WTC11 (cell line): ENCODE measurements around the gene MXRA7. TPM values are rescaled to one million over a fixed set of nuclear protein-coding genes. Genes with fewer than 3 reads are reported as not detected.

Experiments
- ATAC-seq: fragments of 200-7000 bp; cut with Tn5 transposase; 2 replicates; pipeline ENCODE4 v1.10.0; 2021; ENCODE audit warnings: mild to moderate bottlenecking, moderate library complexity
- CTCF ChIA-PET: fragments of 300-600 bp; sonication (Branson Sonifier 250); formaldehyde crosslinking; loops from one replicate; lab custom pipeline; 2021; ENCODE audit warnings: antibody characterized with exemption; lab: Charles Lee
- POLR2A ChIA-PET: fragments of 350-600 bp; sonication (Branson Sonifier 250); formaldehyde crosslinking; loops from one replicate; lab custom pipeline; 2021; ENCODE audit warnings: antibody characterized with exemption; lab: Charles Lee
- DNase-seq: peaks from one replicate; pipeline ENCODE4 v3.0.0; 2021; ENCODE audit warnings: low spot score
- H3K27ac Mint-ChIP-seq: 2 replicates; pipeline ENCODE4 v1.8.0; 2021; ENCODE audit warnings: mixed read lengths
- H3K27me3 Mint-ChIP-seq: 2 replicates; pipeline ENCODE4 v1.8.0; 2021; ENCODE audit warnings: low read depth, mild to moderate bottlenecking, moderate library complexity, mixed read lengths
- H3K36me3 Mint-ChIP-seq: 2 replicates; pipeline ENCODE4 v1.8.0; 2021; ENCODE audit warnings: mixed read lengths
- H3K4me1 Mint-ChIP-seq: 2 replicates; pipeline ENCODE4 v1.8.0; 2022; ENCODE audit warnings: mixed read lengths
- H3K4me3 Mint-ChIP-seq: 2 replicates; pipeline ENCODE4 v1.8.0; 2021; ENCODE audit warnings: mild to moderate bottlenecking, moderate library complexity, mixed read lengths
- H3K9me3 Mint-ChIP-seq: 2 replicates; pipeline ENCODE4 v1.8.0; 2021; ENCODE audit warnings: mixed read lengths
- AFF4 ChIP-seq: sonication (generic); formaldehyde crosslinking; IDR thresholded peaks from 2 replicates; pipeline ENCODE4 v1.8.1; 2023; ENCODE audit warnings: mild to moderate bottlenecking, missing genetic modification reagents, borderline replicate concordance
- CBFB ChIP-seq: sonication (generic); formaldehyde crosslinking; IDR thresholded peaks from 2 replicates; pipeline ENCODE4 v1.8.1; 2022; ENCODE audit warnings: mild to moderate bottlenecking, low read depth, missing genetic modification reagents
- CREB1 ChIP-seq: sonication (generic); formaldehyde crosslinking; IDR thresholded peaks from 2 replicates; pipeline ENCODE4 v1.8.0; 2023; ENCODE audit warnings: mild to moderate bottlenecking, missing genetic modification reagents
- ERG ChIP-seq: fragments of 250-450 bp; sonication (Bioruptor Pico); IDR thresholded peaks from 2 replicates; pipeline ENCODE4 v1.8.0; 2021; ENCODE audit warnings: mild to moderate bottlenecking
- FOXP4 ChIP-seq: sonication (generic); formaldehyde crosslinking; IDR thresholded peaks from 2 replicates; pipeline ENCODE4 v1.8.0; 2022; ENCODE audit warnings: mild to moderate bottlenecking, missing genetic modification reagents
- JUN ChIP-seq: sonication (generic); formaldehyde crosslinking; IDR thresholded peaks from 2 replicates; pipeline ENCODE4 v1.8.0; 2023; ENCODE audit warnings: mild to moderate bottlenecking, missing genetic modification reagents
- MYBL2 ChIP-seq: sonication (generic); formaldehyde crosslinking; IDR thresholded peaks from 2 replicates; pipeline ENCODE4 v1.8.1; 2023; ENCODE audit warnings: mild to moderate bottlenecking, moderate library complexity, missing genetic modification reagents
- NFATC4 ChIP-seq: fragments of 250-450 bp; sonication (Bioruptor Pico); IDR thresholded peaks from 2 replicates; pipeline ENCODE4 v1.9.0; 2021; ENCODE audit warnings: mild to moderate bottlenecking
- RORB ChIP-seq: fragments of 250-450 bp; sonication (Bioruptor Pico); IDR thresholded peaks from 2 replicates; pipeline ENCODE4 v1.9.0; 2021; ENCODE audit warnings: mild to moderate bottlenecking
- SMAD4 ChIP-seq: sonication (generic); formaldehyde crosslinking; IDR thresholded peaks from 2 replicates; pipeline ENCODE4 v1.8.0; 2022; ENCODE audit warnings: mild to moderate bottlenecking, missing genetic modification reagents
- TCF7 ChIP-seq: sonication (generic); formaldehyde crosslinking; IDR thresholded peaks from 2 replicates; pipeline ENCODE4 v1.8.0; 2022; ENCODE audit warnings: mild to moderate bottlenecking, low read depth, missing genetic modification reagents, moderate library complexity
- TP53 ChIP-seq: sonication (generic); formaldehyde crosslinking; IDR thresholded peaks from 2 replicates; pipeline ENCODE4 v1.8.1; 2023; ENCODE audit warnings: mild to moderate bottlenecking, missing genetic modification reagents
- ZNF532 ChIP-seq: fragments of 250-450 bp; sonication (Bioruptor Pico); IDR thresholded peaks from 2 replicates; pipeline ENCODE4 v1.9.0; 2021; ENCODE audit warnings: mild to moderate bottlenecking, borderline replicate concordance
- total RNA-seq: library from RNA; stranded (reverse); gene quantifications from 3 replicates; pipeline ENCODE4 v1.2.3, GENCODE V29; 2021
- TF ChIP-seq, protein P1 (sequence below): sonication (generic); formaldehyde crosslinking; IDR thresholded peaks from 2 replicates; pipeline ENCODE4 v1.8.1; 2022; ENCODE audit warnings: mild to moderate bottlenecking, moderate library complexity, missing genetic modification reagents
- TF ChIP-seq, protein P2 (sequence below): fragments of 250-450 bp; sonication (Bioruptor Pico); IDR thresholded peaks from 2 replicates; pipeline ENCODE4 v1.9.0; 2021; ENCODE audit warnings: mild to moderate bottlenecking
- TF ChIP-seq, protein P3 (sequence below): sonication (generic); formaldehyde crosslinking; IDR thresholded peaks from 2 replicates; pipeline ENCODE4 v1.8.1; 2022; ENCODE audit warnings: low read depth, mild to moderate bottlenecking, moderate library complexity, missing genetic modification reagents, borderline replicate concordance

Gene MXRA7
- total RNA-seq, 1 experiment from 2014 or later = 46.5 TPM

DNA sequence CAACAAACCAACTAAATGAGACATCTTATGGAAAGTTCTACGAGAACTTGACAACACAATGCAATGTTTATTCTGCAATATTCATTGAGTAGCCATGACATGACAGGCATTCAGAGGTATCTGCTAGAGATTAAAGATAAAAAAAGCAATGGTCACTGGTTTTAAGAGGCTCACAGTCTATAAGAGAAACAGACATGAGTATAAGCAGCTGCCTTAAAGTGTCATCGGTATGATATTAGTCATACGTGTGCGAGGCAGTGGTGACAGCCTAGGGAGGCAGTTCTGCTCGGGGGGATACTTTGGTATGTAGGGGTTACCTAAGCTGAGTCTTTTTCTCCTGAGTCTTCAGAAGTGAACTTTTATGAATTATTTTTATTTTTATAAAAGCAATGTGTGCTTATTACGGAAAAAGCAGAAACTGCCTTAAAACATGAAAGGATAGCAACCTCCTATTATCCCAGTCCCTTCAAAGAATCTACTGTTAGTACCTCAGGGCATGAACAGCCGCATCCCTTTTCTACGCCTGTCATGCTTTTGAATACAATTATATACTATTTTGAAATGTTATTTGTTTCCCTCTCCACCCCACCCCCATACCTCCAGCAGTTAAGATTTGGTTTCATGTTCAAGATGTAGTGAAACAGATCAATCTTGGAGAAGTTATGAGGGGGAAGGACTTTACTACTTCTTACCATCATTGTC lies 75.0 kb downstream of the MXRA7 start:
- TF ChIP-seq AFF4 (CRISPR knock-in tag) = no peak
- TF ChIP-seq, protein P1, sequence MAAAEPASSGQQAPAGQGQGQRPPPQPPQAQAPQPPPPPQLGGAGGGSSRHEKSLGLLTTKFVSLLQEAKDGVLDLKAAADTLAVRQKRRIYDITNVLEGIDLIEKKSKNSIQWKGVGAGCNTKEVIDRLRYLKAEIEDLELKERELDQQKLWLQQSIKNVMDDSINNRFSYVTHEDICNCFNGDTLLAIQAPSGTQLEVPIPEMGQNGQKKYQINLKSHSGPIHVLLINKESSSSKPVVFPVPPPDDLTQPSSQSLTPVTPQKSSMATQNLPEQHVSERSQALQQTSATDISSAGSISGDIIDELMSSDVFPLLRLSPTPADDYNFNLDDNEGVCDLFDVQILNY = no peak
- no peak for TF ChIP-seq SMAD4 (CRISPR knock-in tag)
- no peak for TF ChIP-seq FOXP4 (CRISPR knock-in tag)
- TF ChIP-seq CBFB (CRISPR knock-in tag) = no peak
- TF ChIP-seq TCF7 (CRISPR knock-in tag) = no peak
- TF ChIP-seq CREB1 (CRISPR knock-in tag) = no peak
- TF ChIP-seq ERG (CRISPR knock-in tag) = no peak
- TF ChIP-seq TP53 = no peak
- TF ChIP-seq, protein P2, sequence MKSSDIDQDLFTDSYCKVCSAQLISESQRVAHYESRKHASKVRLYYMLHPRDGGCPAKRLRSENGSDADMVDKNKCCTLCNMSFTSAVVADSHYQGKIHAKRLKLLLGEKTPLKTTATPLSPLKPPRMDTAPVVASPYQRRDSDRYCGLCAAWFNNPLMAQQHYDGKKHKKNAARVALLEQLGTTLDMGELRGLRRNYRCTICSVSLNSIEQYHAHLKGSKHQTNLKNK = no peak
- TF ChIP-seq ZNF532 (CRISPR knock-in tag) = no peak
- no peak for TF ChIP-seq MYBL2
- TF ChIP-seq RORB (CRISPR knock-in tag) = no peak
- TF ChIP-seq NFATC4 = no peak
- no peak for TF ChIP-seq JUN (CRISPR knock-in tag)
- TF ChIP-seq, protein P3, sequence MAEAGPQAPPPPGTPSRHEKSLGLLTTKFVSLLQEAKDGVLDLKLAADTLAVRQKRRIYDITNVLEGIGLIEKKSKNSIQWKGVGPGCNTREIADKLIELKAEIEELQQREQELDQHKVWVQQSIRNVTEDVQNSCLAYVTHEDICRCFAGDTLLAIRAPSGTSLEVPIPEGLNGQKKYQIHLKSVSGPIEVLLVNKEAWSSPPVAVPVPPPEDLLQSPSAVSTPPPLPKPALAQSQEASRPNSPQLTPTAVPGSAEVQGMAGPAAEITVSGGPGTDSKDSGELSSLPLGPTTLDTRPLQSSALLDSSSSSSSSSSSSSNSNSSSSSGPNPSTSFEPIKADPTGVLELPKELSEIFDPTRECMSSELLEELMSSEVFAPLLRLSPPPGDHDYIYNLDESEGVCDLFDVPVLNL (CRISPR knock-in tag) = no peak
- peaks cover 19% of the 10 kb centered on the region for H3K4me1 Mint-ChIP-seq
- H3K36me3 Mint-ChIP-seq = no peaks in the 10 kb centered on the region
- CTCF ChIA-PET = interaction anchor here (1.5 to 5.2 kb wide), 3 partner anchors 12 to 79 kb away, joined by 4 to 21 read pairs (median 5); no protein-coding TSS in a partner anchor
- no peak for DNase-seq
- H3K4me3 Mint-ChIP-seq = no peak overlapping the region
- POLR2A ChIA-PET = no interaction called here
- H3K27ac Mint-ChIP-seq = no peak overlapping the region
- ATAC-seq = no peak
- no peaks in the 10 kb centered on the region for H3K27me3 Mint-ChIP-seq
- H3K9me3 Mint-ChIP-seq = no peaks in the 10 kb centered on the region
